HEK293 (cell line): Measurements from ENCODE around the gene PJA2.

Source experiments
- CTCF ChIP-seq: fragments of 450-650 bp; formaldehyde crosslinking; IDR thresholded peaks from 2 replicates; pipeline ENCODE4 v1.5.1; 2016; ENCODE audit warnings: missing biosample characterization, missing genetic modification characterization
- PBX3 ChIP-seq: sonication (generic); formaldehyde crosslinking; IDR thresholded peaks from 2 replicates; pipeline ENCODE4 v1.8.1; 2022; ENCODE audit warnings: mild to moderate bottlenecking, moderate library complexity, missing genetic modification reagents
- REST ChIP-seq: fragments of 450-650 bp; formaldehyde crosslinking; IDR thresholded peaks from 2 replicates; pipeline ENCODE4 v1.5.1; 2016; ENCODE audit warnings: missing biosample characterization, missing genetic modification characterization
- YY1 ChIP-seq: fragments of 450-650 bp; formaldehyde crosslinking; IDR thresholded peaks from 2 replicates; pipeline ENCODE4 v1.5.1; 2018; ENCODE audit warnings: missing biosample characterization, missing genetic modification characterization
- ZBTB49 ChIP-seq: fragments of 450-650 bp; formaldehyde crosslinking; IDR thresholded peaks from 2 replicates; pipeline ENCODE4 v1.5.1; 2016; ENCODE audit warnings: missing biosample characterization, missing genetic modification characterization, low read depth
- ZBTB8A ChIP-seq: fragments of 450-650 bp; formaldehyde crosslinking; IDR thresholded peaks from 2 replicates; pipeline ENCODE4 v1.5.1; 2016; ENCODE audit warnings: missing biosample characterization, missing genetic modification characterization
- ZFP3 ChIP-seq: fragments of 450-650 bp; formaldehyde crosslinking; IDR thresholded peaks from 2 replicates; pipeline ENCODE4 v1.5.1; 2016; ENCODE audit warnings: low read depth, missing biosample characterization, missing genetic modification characterization
- ZNF266 ChIP-seq: fragments of 450-650 bp; formaldehyde crosslinking; IDR thresholded peaks from 2 replicates; pipeline ENCODE4 v1.5.1; 2016; ENCODE audit warnings: missing biosample characterization, missing genetic modification characterization, low read depth
- ZNF311 ChIP-seq: fragments of 450-650 bp; formaldehyde crosslinking; IDR thresholded peaks from 2 replicates; pipeline ENCODE4 v1.5.1; 2017; ENCODE audit warnings: missing biosample characterization, missing genetic modification characterization, borderline replicate concordance
- ZNF639 ChIP-seq: fragments of 450-650 bp; formaldehyde crosslinking; IDR thresholded peaks from 2 replicates; pipeline ENCODE4 v1.5.1; 2016; ENCODE audit warnings: missing biosample characterization, missing genetic modification characterization
- ZSCAN18 ChIP-seq: fragments of 450-650 bp; formaldehyde crosslinking; IDR thresholded peaks from 2 replicates; pipeline ENCODE4 v1.5.1; 2016; ENCODE audit warnings: missing biosample characterization, missing genetic modification characterization

- TF ChIP-seq CTCF (tag by site-specific recombination) (no peak), ZBTB8A (tag by site-specific recombination) (no peak), ZNF266 (no peak), PBX3 (CRISPR knock-in tag) (no peak), ZFP3 (tag by site-specific recombination) (no peak), ZBTB49 (tag by site-specific recombination) (no peak), YY1 (tag by site-specific recombination) (no peak), REST (tag by site-specific recombination) (no peak), ZNF639 (tag by site-specific recombination) (no peak), ZSCAN18 (tag by site-specific recombination) (no peak), ZNF311 (tag by site-specific recombination) (no peak)
These were observed 97.1 kb downstream of the PJA2 start for GRCh38 chr5:109312695-109313094.
